Cardiac muscle cell (in vitro differentiated cells and primary cell): ENCODE measurements around the gene PLXNA1. TPM values are rescaled to one million over a fixed set of nuclear protein-coding genes. Genes with fewer than 3 reads are reported as not detected.

Experiments used
- DNase-seq, 2 donors: peaks; one replicate each; pipeline versions ENCODE4 v3.0.0 to v3.0.0-alpha.2; 2010 to 2017; ENCODE audit warnings: low read depth in 1 of 2, low spot score in 1 of 2
- H3K27ac ChIP-seq: fragments of 200-600 bp; sonication (generic); 2 replicates; pipeline ENCODE4 v1.5.1; 2016
- H3K27me3 ChIP-seq: fragments of 200-600 bp; sonication (generic); 2 replicates; pipeline ENCODE4 v1.6.0; 2016; ENCODE audit warnings: control low read depth
- H3K36me3 ChIP-seq: fragments of 200-600 bp; sonication (generic); 2 replicates; pipeline ENCODE4 v1.5.1; 2016; ENCODE audit warnings: control low read depth
- H3K4me1 ChIP-seq: fragments of 200-600 bp; sonication (generic); 2 replicates; pipeline ENCODE4 v1.8.1; 2017; ENCODE audit warnings: low read depth, mild to moderate bottlenecking, mixed run types
- H3K4me3 ChIP-seq: fragments of 200-600 bp; sonication (generic); 2 replicates; pipeline ENCODE4 v1.5.1; 2016; ENCODE audit warnings: mild to moderate bottlenecking
- H3K9me3 ChIP-seq: fragments of 200-600 bp; sonication (generic); 2 replicates; pipeline ENCODE4 v1.5.1; 2017; ENCODE audit warnings: low read depth, mild to moderate bottlenecking, control low read depth
- polyA plus RNA-seq: library from polyadenylated mRNA; unstranded; fragments of >200 nt; fragmentation: Nextera tagmentation; extraction: Ambion mirVana; gene quantifications from 2 replicates; pipeline ENCODE4 v1.2.1, GENCODE V29; 2016
- total RNA-seq: library from RNA; depleted of rRNA; stranded (reverse); fragments of >200 nt; gene quantifications from 2 replicates; pipeline ENCODE4 v1.2.3, GENCODE V29; 2016
- TF ChIP-seq, protein P1 (sequence below): IDR thresholded peaks from 2 replicates; pipeline ENCODE4 v1.5.1; 2012; ENCODE audit warnings: low read depth, mild to moderate bottlenecking, low read length

Gene PLXNA1
- total and polyA plus RNA-seq, 2 experiments from 2014 or later: 19.5 to 71.0 TPM

DNA sequence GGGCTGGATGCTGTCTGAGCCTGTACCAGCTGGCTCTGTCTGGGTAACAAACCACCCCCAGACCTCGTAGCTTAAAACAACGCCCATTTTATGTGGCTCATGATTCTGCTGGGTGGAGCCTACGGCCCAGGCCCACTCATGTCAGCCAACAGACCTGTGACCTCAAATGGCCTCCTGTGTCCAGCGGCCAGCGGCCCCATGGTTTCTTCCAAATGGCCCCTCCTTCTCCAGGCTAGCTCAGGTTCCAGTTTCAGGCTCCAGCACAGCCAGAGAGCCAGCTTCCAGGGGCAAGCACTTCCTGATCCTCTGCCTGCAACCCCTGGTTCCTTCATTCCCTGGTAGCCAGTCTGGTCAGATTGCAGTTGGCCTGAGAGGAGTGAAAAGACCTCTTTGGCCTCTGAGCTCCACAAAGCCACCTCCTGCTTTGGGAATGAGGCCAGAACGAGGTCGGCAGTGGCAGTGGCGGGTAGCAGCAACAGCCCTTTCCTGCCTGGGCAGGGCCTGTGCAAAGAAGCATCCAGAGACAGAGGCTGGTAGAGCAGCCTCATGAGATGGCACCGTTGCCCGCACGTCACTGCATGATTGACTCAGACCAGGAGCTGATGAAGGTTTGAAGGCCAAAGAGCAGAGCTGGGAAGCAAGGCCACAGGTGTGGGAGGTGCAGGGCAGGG, 21.0 kb upstream of the PLXNA1 start:
- Histone ChIP-seq H3K27ac (no peak overlapping the region), H3K36me3 (no peaks in the 10 kb centered on the region), H3K4me1 (no peaks in the 10 kb centered on the region), H3K9me3 (no peaks in the 10 kb centered on the region), H3K4me3 (no peak overlapping the region), H3K27me3 (no peaks in the 10 kb centered on the region)
- TF ChIP-seq, protein P1, sequence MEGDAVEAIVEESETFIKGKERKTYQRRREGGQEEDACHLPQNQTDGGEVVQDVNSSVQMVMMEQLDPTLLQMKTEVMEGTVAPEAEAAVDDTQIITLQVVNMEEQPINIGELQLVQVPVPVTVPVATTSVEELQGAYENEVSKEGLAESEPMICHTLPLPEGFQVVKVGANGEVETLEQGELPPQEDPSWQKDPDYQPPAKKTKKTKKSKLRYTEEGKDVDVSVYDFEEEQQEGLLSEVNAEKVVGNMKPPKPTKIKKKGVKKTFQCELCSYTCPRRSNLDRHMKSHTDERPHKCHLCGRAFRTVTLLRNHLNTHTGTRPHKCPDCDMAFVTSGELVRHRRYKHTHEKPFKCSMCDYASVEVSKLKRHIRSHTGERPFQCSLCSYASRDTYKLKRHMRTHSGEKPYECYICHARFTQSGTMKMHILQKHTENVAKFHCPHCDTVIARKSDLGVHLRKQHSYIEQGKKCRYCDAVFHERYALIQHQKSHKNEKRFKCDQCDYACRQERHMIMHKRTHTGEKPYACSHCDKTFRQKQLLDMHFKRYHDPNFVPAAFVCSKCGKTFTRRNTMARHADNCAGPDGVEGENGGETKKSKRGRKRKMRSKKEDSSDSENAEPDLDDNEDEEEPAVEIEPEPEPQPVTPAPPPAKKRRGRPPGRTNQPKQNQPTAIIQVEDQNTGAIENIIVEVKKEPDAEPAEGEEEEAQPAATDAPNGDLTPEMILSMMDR: no peak
- no peak for DNase-seq

DNA sequence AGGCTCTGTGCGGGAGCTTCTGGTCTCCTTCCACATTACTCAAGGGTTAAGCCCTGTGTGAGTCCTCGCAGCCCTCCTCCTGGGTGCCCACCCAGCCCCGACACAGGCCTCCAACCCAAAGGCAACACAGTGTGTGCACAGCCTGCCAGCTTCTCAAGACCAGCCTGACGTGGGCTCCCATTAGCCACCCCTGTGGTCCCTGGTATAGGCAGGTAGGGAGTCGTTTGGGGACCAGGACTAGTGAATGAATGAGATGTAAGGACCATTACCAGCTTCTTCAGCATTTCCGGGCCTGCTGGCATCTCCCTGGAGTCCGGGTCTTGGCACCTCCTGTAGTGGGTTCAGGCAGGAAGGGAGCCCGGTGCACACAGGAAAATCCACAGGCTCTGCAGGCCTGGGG, 20.2 kb upstream of the PLXNA1 start:
- H3K9me3 ChIP-seq: no peaks in the 10 kb centered on the region
- no peaks in the 10 kb centered on the region for H3K27me3 ChIP-seq
- no peaks in the 10 kb centered on the region for H3K36me3 ChIP-seq
- H3K4me3 ChIP-seq: no peak overlapping the region
- DNase-seq: no peak
- TF ChIP-seq, protein P1: no peak
- no peaks in the 10 kb centered on the region for H3K4me1 ChIP-seq
- H3K27ac ChIP-seq: no peak overlapping the region

DNA sequence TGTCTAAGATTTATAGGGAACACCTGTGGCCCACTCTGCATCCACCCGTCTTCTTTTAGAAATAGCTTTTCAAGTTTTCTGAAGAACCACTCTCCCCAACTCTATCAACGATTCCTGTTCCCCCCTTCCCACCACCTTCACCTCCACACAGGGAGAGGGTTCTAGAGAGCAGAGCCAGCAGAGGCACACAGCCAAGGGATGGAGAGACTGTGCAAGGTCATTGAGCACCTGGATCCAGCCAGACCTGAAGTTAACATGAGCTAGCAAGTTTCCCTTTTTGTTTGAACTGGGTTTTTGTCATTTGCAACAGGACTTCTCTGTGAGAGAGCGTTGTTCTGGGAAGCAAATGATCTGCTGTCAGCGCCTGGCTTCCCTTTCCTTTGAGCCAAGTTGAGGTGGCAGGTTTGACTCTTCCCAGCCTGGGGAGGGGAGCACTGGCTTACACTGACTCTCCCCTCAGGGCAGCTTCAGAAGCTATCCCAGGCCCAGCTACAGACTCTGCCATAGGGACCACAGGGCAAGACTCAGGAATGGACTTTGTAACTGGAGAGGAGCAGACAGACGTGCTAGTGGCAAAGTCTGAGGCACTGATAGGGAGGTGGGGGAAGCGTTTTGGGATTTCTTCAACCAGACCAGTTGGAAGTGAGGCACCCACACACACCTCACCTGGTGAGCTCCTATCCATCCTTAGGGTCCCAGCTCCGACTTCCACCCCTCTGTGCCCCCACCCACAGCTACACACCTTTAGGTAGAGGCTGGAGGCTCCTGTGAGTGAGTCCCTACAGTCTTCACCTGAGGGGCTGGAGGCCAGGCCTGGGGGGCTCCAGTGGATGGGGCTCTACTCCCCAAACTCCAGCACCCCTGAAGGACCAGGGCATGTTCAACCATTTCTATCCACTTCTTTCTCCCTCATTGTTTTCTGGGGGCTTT, 19.4 kb upstream of the PLXNA1 start:
- TF ChIP-seq, protein P1: no peak

DNA sequence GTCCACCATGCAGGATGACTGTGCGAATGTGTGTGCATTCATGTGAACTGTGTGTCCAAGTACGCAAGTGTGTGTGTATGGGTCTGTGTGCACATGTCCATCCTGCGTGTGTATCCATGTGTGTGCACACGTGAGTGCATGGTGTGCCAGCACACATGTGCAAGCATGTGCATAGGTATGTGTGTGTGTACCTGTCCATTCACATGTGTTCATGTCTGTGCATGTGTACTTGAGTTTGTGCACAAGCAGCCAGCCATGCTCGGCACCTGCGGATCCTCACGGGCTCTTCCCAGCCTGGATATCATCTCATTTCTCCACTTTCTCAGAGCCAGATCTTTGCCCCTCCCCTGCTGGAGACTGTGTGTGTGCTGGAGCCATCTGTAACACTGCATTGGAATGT, 18.7 kb upstream of the PLXNA1 start:
- TF ChIP-seq, protein P1: no peak
- DNase-seq: no peak
- no peak overlapping the region for H3K4me3 ChIP-seq
- no peaks in the 10 kb centered on the region for H3K4me1 ChIP-seq
- H3K27me3 ChIP-seq: no peaks in the 10 kb centered on the region
- H3K27ac ChIP-seq: no peak overlapping the region
- no peaks in the 10 kb centered on the region for H3K9me3 ChIP-seq
- no peaks in the 10 kb centered on the region for H3K36me3 ChIP-seq

More for the DNA sequence above, 19.4 kb upstream of the PLXNA1 start:
- Histone ChIP-seq H3K4me3 (no peak overlapping the region), H3K9me3 (no peaks in the 10 kb centered on the region), H3K27me3 (no peaks in the 10 kb centered on the region), H3K4me1 (no peaks in the 10 kb centered on the region), H3K36me3 (no peaks in the 10 kb centered on the region), H3K27ac (no peak overlapping the region)
- no peak for DNase-seq

DNA sequence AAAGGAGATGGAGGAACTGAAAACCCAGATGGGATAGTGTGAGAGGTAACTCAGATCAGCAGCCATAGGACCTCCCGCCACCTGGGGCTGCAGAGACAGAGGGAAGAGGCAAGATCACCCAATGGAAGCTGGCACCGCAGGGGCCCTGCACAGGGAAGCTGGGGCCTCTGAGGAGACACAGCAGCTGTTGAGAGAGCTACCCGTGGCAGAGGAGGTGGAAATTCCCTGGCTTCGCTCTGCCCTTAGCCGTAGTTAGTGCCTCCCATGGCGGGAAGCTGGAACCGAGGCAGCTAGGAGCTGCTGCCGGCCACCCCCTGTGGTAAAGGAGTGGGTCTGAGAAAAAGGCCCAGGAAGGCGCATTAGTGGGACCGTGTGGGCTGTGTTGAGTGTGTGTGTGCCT, 18.0 kb upstream of the PLXNA1 start:
- Histone ChIP-seq H3K4me3 (no peak overlapping the region), H3K9me3 (no peaks in the 10 kb centered on the region), H3K27me3 (no peaks in the 10 kb centered on the region), H3K4me1 (no peaks in the 10 kb centered on the region), H3K36me3 (no peaks in the 10 kb centered on the region), H3K27ac (no peak overlapping the region)
- TF ChIP-seq, protein P1: no peak
- no peak for DNase-seq
